Measurements from ENCODE around the gene RNASEH2B.

DNA sequence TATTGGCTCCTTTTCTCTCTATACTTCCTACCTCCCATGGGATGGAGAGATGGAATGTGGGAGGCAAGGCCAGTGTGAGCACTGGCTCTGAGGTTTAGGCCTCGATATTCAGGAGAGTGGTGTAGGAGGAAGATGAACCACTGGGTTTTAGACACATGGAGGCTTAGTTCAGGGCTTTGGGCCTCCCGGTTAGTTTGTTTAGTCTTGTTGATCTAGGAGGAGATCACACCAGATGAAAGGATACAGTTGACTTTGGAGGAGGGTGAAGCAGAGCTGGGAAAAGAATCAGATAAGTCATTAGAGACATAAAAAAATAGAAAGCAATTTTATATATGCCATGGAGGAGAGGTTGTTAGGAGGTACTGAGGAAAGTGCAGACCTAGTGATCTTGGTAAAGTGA is 30.9 kb downstream of the RNASEH2B start:
- TF ChIP-seq, protein P1, sequence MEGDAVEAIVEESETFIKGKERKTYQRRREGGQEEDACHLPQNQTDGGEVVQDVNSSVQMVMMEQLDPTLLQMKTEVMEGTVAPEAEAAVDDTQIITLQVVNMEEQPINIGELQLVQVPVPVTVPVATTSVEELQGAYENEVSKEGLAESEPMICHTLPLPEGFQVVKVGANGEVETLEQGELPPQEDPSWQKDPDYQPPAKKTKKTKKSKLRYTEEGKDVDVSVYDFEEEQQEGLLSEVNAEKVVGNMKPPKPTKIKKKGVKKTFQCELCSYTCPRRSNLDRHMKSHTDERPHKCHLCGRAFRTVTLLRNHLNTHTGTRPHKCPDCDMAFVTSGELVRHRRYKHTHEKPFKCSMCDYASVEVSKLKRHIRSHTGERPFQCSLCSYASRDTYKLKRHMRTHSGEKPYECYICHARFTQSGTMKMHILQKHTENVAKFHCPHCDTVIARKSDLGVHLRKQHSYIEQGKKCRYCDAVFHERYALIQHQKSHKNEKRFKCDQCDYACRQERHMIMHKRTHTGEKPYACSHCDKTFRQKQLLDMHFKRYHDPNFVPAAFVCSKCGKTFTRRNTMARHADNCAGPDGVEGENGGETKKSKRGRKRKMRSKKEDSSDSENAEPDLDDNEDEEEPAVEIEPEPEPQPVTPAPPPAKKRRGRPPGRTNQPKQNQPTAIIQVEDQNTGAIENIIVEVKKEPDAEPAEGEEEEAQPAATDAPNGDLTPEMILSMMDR (IDR thresholded peaks at IDR 0.05): no peak
- TF ChIP-seq EZH2 (IDR thresholded peaks at IDR 0.05; ENCODE audit: borderline replicate concordance, insufficient read depth, low read depth, low read length, poor library complexity, severe bottlenecking): no peak
